ENCODE measurements around the gene NUDT14.

DNA sequence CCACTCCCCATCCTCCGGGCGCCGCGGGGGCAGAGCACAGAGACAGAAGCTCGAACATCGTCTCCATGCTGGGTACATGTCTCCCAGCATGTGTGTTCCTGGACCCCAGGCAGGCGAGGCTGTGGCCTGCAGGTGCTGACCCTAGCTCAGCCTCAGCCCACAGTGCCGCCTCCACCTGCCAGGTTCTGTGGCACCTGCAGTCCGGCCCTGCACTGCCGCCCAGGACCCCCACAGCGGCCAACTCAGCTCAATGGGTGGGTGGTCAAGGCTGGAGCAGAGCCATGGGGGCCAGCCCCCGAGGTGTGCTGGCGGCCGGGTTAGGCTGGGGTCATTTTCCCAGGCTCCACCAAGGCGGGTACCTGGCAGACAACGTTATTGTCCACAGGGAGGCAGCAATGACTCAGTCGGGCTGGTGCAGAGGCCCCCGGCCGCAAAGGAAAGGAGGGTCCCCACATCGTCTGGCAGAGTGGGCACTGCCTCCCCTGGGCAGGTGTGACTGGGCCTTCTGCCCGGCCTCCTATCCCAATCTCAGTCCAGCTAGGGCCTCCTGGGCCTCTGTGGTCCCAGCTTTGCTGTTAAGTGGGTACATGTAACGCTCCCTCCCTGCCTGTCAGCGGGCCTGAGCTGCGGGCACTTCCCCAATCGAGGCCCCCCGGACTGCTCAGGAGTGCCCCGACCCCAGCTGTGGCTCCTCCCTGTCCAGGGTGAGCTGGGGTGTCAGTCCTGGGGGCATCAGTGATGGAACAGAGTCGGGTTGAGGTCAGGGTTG is 20.2 kb upstream of the NUDT14 start:
- no peak for TF ChIP-seq POLR2A (IDR thresholded peaks at IDR 0.05)
- TF ChIP-seq, protein P1, sequence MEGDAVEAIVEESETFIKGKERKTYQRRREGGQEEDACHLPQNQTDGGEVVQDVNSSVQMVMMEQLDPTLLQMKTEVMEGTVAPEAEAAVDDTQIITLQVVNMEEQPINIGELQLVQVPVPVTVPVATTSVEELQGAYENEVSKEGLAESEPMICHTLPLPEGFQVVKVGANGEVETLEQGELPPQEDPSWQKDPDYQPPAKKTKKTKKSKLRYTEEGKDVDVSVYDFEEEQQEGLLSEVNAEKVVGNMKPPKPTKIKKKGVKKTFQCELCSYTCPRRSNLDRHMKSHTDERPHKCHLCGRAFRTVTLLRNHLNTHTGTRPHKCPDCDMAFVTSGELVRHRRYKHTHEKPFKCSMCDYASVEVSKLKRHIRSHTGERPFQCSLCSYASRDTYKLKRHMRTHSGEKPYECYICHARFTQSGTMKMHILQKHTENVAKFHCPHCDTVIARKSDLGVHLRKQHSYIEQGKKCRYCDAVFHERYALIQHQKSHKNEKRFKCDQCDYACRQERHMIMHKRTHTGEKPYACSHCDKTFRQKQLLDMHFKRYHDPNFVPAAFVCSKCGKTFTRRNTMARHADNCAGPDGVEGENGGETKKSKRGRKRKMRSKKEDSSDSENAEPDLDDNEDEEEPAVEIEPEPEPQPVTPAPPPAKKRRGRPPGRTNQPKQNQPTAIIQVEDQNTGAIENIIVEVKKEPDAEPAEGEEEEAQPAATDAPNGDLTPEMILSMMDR (IDR thresholded peaks at IDR 0.05) = no peak
